ENCODE data around the gene FAM229B. TPM values are rescaled to one million over a fixed set of nuclear protein-coding genes. Genes with fewer than 3 reads are reported as not detected.
A peak's percentile ranks its signal among the peaks of the same experiment; 100 is the strongest.

Gene FAM229B
- total RNA-seq, 3 donors from 2014 or later = 0.93 to 13.6 (median 2.9) TPM

DNA sequence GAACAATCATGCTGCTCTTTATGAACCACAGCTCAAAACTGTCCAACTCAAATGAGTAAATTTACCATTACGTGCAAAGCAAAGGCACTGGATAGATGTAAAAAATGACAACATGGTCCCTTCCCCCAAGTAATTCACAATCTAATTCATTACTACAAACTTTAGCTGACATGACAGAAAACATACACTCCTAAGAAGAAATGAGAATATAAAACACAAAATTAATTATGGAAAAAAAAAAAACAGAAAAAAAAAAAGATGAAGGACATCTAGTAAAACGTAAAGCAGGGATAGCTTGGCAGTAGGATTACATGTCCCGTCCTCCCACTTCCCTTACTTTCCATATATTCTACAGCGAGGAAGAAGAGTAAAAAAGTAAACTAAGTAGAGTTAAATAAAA lies 5.8 kb upstream of the FAM229B start:
- no peak for DNase-seq
- no peak for ATAC-seq
- Histone ChIP-seq H3K4me1 (ENCODE audit: low read depth) (peaks cover 5% of the 10 kb centered on the region), H3K4me3 (no peak overlapping the region), H3K9me3 (no peaks in the 10 kb centered on the region), H3K36me3 (ENCODE audit: low read depth) (no peaks in the 10 kb centered on the region)
- TF ChIP-seq, protein P1, sequence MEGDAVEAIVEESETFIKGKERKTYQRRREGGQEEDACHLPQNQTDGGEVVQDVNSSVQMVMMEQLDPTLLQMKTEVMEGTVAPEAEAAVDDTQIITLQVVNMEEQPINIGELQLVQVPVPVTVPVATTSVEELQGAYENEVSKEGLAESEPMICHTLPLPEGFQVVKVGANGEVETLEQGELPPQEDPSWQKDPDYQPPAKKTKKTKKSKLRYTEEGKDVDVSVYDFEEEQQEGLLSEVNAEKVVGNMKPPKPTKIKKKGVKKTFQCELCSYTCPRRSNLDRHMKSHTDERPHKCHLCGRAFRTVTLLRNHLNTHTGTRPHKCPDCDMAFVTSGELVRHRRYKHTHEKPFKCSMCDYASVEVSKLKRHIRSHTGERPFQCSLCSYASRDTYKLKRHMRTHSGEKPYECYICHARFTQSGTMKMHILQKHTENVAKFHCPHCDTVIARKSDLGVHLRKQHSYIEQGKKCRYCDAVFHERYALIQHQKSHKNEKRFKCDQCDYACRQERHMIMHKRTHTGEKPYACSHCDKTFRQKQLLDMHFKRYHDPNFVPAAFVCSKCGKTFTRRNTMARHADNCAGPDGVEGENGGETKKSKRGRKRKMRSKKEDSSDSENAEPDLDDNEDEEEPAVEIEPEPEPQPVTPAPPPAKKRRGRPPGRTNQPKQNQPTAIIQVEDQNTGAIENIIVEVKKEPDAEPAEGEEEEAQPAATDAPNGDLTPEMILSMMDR (IDR thresholded peaks at IDR 0.05) = no peak
- intact Hi-C loops (cut with DNase I, micrococcal nuclease) = no loop called here

DNA sequence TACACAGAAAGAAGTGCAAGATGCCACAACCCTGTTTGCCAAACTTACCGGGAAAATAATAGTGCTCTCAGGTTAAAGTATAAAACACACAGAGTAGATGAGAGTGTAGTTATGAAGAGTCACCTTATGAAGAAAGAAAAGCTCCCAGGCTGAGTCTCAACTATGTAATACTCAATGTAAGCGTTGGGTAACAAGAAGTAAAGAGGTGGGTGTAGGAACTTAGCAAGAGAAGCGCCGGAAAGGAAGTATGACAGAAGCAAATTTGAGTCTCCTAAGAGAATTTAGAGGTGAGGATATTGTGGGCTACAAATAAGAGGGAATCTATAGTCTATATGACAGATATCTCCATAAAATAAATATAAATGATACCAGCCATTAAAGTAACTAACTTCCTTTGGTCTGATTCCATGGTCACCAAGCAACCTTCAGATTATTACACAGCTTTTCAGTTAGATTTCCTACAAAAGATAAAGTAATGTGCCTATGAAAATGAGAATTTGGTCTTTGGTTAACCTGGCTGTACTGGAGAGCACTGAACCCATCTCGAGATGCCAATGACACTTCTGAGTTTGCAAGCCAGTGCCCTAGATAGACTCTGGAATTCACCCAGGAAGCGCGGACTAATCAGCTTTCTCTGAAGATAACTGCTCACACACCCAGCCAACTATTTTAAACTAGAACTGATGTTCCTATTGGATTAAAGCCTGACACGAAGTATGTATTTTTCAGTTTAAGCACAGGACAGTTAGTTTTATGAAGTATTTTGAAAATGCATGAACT lies 1.9 kb upstream of the FAM229B start:
- intact Hi-C loops (cut with DNase I, micrococcal nuclease) = no loop called here
- TF ChIP-seq, protein P1 (IDR thresholded peaks at IDR 0.05) = no peak
- no peaks in the 10 kb centered on the region for H3K36me3 ChIP-seq (ENCODE audit: low read depth)
- peaks cover 6% of the 10 kb centered on the region for H3K4me1 ChIP-seq (ENCODE audit: low read depth)
- DNase-seq (no peak), ATAC-seq (no peak)
- H3K4me3 ChIP-seq = no peak overlapping the region
- H3K9me3 ChIP-seq = no peaks in the 10 kb centered on the region

- ATAC-seq (peak; percentile 51), DNase-seq (peak in 1 of 3 donors; percentile 12)
- TF ChIP-seq, protein P1 (IDR thresholded peaks at IDR 0.05) = no peak
- intact Hi-C loops (cut with DNase I, micrococcal nuclease) = no loop called here
- no peaks in the 10 kb centered on the region for H3K36me3 ChIP-seq (ENCODE audit: low read depth)
- no peaks in the 10 kb centered on the region for H3K9me3 ChIP-seq
- peaks cover 6% of the 10 kb centered on the region for H3K4me1 ChIP-seq (ENCODE audit: low read depth)
- peak overlapping the region; percentile 60 for H3K4me3 ChIP-seq
Measured at GRCh38 chr6:112086744-112087135, 651 bp upstream of the FAM229B start.

DNA sequence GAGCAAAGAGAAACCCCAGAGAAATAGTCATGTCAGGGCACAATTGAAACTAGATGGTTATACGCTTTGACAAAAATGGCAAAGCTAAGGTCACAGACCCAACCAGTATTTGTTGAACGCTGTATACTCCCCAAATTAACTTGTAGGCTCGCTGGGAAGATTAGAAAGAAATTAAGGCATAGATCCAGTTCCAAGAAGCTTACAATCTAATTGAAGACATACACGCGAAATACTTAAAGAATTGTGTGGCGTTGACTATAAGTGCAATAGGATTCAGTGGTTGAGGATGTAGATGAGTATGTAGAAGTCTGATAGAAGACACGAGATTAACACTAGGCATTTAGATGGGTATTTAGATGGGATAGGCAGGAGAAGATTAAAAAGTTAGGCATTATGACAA lies 525 bp downstream of the FAM229B start:
- intact Hi-C loops (cut with DNase I, micrococcal nuclease) = no loop called here
- H3K4me1 ChIP-seq (ENCODE audit: low read depth) = peaks cover 6% of the 10 kb centered on the region
- DNase-seq (no peak), ATAC-seq (no peak)
- no peaks in the 10 kb centered on the region for H3K9me3 ChIP-seq
- no peak overlapping the region for H3K4me3 ChIP-seq
- TF ChIP-seq, protein P1 (IDR thresholded peaks at IDR 0.05) = no peak
- no peaks in the 10 kb centered on the region for H3K36me3 ChIP-seq (ENCODE audit: low read depth)

GRCh38 chr6:112096901-112097300 lies 9.5 kb downstream of the FAM229B start:
- H3K4me3 ChIP-seq = no peak overlapping the region
- no peaks in the 10 kb centered on the region for H3K36me3 ChIP-seq (ENCODE audit: low read depth)
- H3K9me3 ChIP-seq = no peaks in the 10 kb centered on the region
- ATAC-seq = no peak
- intact Hi-C loops (cut with DNase I, micrococcal nuclease) = no loop called here
- H3K4me1 ChIP-seq (ENCODE audit: low read depth) = no peaks in the 10 kb centered on the region
- TF ChIP-seq, protein P1 (IDR thresholded peaks at IDR 0.05) = no peak
- no peak for DNase-seq

Measured in mucosa of descending colon (tissue), 3 donors.